Sciatic nerve (tissue), 2 donors: ENCODE data around the gene P2RY14. TPM values are rescaled to one million over a fixed set of nuclear protein-coding genes. Genes with fewer than 3 reads are reported as not detected.

Source experiments
- ATAC-seq: fragments of 200-7000 bp; cut with Tn5 transposase; one replicate; pipeline ENCODE4 v1.9.1; 2020; ENCODE audit warnings: mild to moderate bottlenecking, moderate library complexity
- DNase-seq: peaks from one replicate; pipeline ENCODE4 v3.0.0-alpha.2; 2020; ENCODE audit warnings: low spot score
- intact Hi-C: fragments of 100-400 bp; cut with DNase I; formaldehyde crosslinking; loops from one replicate; pipeline ENCODE4 v1.14.2; 2022
- total RNA-seq: library from RNA; stranded (reverse); fragmentation: NEBNext Ultra II Directional; extraction: Animal tissue kit (Norgen Biotek cat#: 25700); gene quantifications from one replicate; pipeline ENCODE4 v1.2.1, GENCODE V29; 2021
- donor health status: DM: no; HTN: no; CAD: no.
- donor health status: DM: no; HTN: no; CAD: no.

Gene P2RY14
- total RNA-seq, 1 donor from 2014 or later, result 8.9 TPM

GRCh38 chr3:151200586-151200985 is 77.8 kb downstream of the P2RY14 start:
- no peak for DNase-seq
- intact Hi-C loops, result no loop called here
- no peak for ATAC-seq

- intact Hi-C loops, result no loop called here
- DNase-seq, result no peak
- no peak for ATAC-seq
Measured at GRCh38 chr3:151199554-151200438, 78.5 kb downstream of the P2RY14 start.

GRCh38 chr3:151198849-151199248 is 79.5 kb downstream of the P2RY14 start:
- DNase-seq, result no peak
- ATAC-seq, result no peak
- intact Hi-C loops, result no loop called here

GRCh38 chr3:151197981-151198767 is 80.2 kb downstream of the P2RY14 start:
- DNase-seq (no peak), ATAC-seq (no peak)
- intact Hi-C loops, result no loop called here

GRCh38 chr3:151197228-151197627 is 81.1 kb downstream of the P2RY14 start:
- DNase-seq (no peak), ATAC-seq (no peak)
- intact Hi-C loops, result no loop called here

- DNase-seq (no peak), ATAC-seq (no peak)
- intact Hi-C loops, result no loop called here
Measured at GRCh38 chr3:151196434-151196833, 81.9 kb downstream of the P2RY14 start.

GRCh38 chr3:151195826-151196225 is 82.5 kb downstream of the P2RY14 start:
- DNase-seq, result no peak
- intact Hi-C loops, result no loop called here
- ATAC-seq, result no peak

GRCh38 chr3:151192545-151192944 is 85.8 kb downstream of the P2RY14 start:
- no peak for DNase-seq
- ATAC-seq, result no peak
- intact Hi-C loops, result no loop called here

- intact Hi-C loops, result no loop called here
- ATAC-seq, result no peak
- no peak for DNase-seq
Measured at GRCh38 chr3:151191095-151191494, 87.2 kb downstream of the P2RY14 start.

GRCh38 chr3:151183265-151183671 is 95.1 kb downstream of the P2RY14 start:
- peak; percentile 46 for ATAC-seq
- DNase-seq, result no peak
- intact Hi-C loops, result no loop called here

- ATAC-seq (peak; percentile 48), DNase-seq (no peak)
- intact Hi-C loops, result no loop called here
Measured at GRCh38 chr3:151182349-151183079, 95.8 kb downstream of the P2RY14 start.

GRCh38 chr3:151178208-151178845 is 100.0 kb downstream of the P2RY14 start:
- intact Hi-C loops, result loop anchor here (10.0 kb wide), 1 partner anchor 96 kb away; the partner anchor contains the start of gene P2RY14
- ATAC-seq (no peak), DNase-seq (no peak)

- ATAC-seq (no peak), DNase-seq (no peak)
- intact Hi-C loops, result loop anchor here (10.0 kb wide), 1 partner anchor 99 kb away; the partner anchor contains the start of gene P2RY14
Measured at GRCh38 chr3:151175952-151176351, 102.4 kb downstream of the P2RY14 start.

- no peak for DNase-seq
- intact Hi-C loops, result loop anchor here (10.0 kb wide), 1 partner anchor 100 kb away; the partner anchor contains the start of gene P2RY14
- no peak for ATAC-seq
Measured at GRCh38 chr3:151174351-151174750, 104.0 kb downstream of the P2RY14 start.

- DNase-seq (no peak), ATAC-seq (peak; percentile 70)
- intact Hi-C loops, result loop anchor here (10.0 kb wide), 1 partner anchor 104 kb away; the partner anchor contains the start of gene P2RY14
Measured at GRCh38 chr3:151171145-151171757, 107.1 kb downstream of the P2RY14 start.

GRCh38 chr3:151169948-151170679 is 108.2 kb downstream of the P2RY14 start:
- intact Hi-C loops, result loop anchor here (10.0 kb wide), 1 partner anchor 105 kb away; the partner anchor contains the start of gene P2RY14
- ATAC-seq, result peak; percentile 81
- peak; percentile 70 for DNase-seq

GRCh38 chr3:151169262-151169947 is 108.9 kb downstream of the P2RY14 start:
- ATAC-seq (peak; percentile 31), DNase-seq (no peak)
- intact Hi-C loops, result no loop called here
